Vagina (tissue), 2 donors: Measurements from ENCODE around the gene CCDC180. TPM values are rescaled to one million over a fixed set of nuclear protein-coding genes. Genes with fewer than 3 reads are reported as not detected.

Source experiments
- DNase-seq, 2 donors: peaks; one replicate each; pipeline ENCODE4 v3.0.0-alpha.2; 2017; ENCODE audit errors: extremely low spot score in 2 of 2
- H3K27ac ChIP-seq: fragments of 200-600 bp; sonication (generic); one replicate; pipeline ENCODE4 v1.5.1; 2019
- H3K27me3 ChIP-seq: fragments of 200-600 bp; sonication (generic); one replicate; pipeline ENCODE4 v1.5.1; 2019
- H3K36me3 ChIP-seq, 2 donors: fragments of 200-600 bp; sonication (generic); one replicate each; pipeline ENCODE4 v1.5.1; 2017 to 2019
- H3K4me1 ChIP-seq: fragments of 200-600 bp; sonication (generic); one replicate; pipeline ENCODE4 v1.5.1; 2019
- H3K4me3 ChIP-seq, 2 donors: fragments of 200-600 bp; sonication (generic); 1 replicate in 1 of 2; 2 replicates in 1 of 2; pipeline ENCODE4 v1.5.1; 2016 to 2019
- H3K9me3 ChIP-seq: fragments of 200-600 bp; sonication (generic); one replicate; pipeline ENCODE4 v1.5.1; 2019
- CTCF ChIP-seq, 3 experiments: fragments of 450-650 bp in 2 of 3; fragments of 200-600 bp in 1 of 3; sonication (generic) in 1 of 3; IDR thresholded peaks; one replicate each; pipeline ENCODE4 v1.5.1; 2017 to 2019; ENCODE audit warnings: antibody characterized with exemption in 3 of 3, mild to moderate bottlenecking in 2 of 3, moderate library complexity in 2 of 3
- POLR2A ChIP-seq, 2 donors: fragments of 450-650 bp; IDR thresholded peaks; one replicate each; pipeline ENCODE4 v1.6.1; 2017; ENCODE audit warnings: antibody characterized with exemption in 2 of 2, mild to moderate bottlenecking in 2 of 2, moderate library complexity in 2 of 2
- POLR2AphosphoS5 ChIP-seq, 2 donors: sonication (generic); formaldehyde crosslinking; IDR thresholded peaks; one replicate each; pipeline ENCODE4 v1.9.0; 2017; ENCODE audit warnings: antibody characterized with exemption in 2 of 2, mild to moderate bottlenecking in 2 of 2, low read depth in 1 of 2; ENCODE audit not compliant: insufficient read depth in 1 of 2
- intact Hi-C: fragments of 100-400 bp; cut with DNase I; formaldehyde crosslinking; loops from one replicate; pipeline ENCODE4 v1.15.1; 2023
- small RNA-seq: library from RNA; depleted of rRNA; stranded (forward); fragments of <200 nt; gene quantifications from one replicate; pipeline ENCODE3, GENCODE V24; 2016
- total RNA-seq: library from RNA; depleted of rRNA; stranded (reverse); fragments of >200 nt; gene quantifications from one replicate; pipeline ENCODE4 v1.2.3, GENCODE V29; 2016

CCDC180 gene
- total RNA-seq, 1 donor from 2014 or later: 7.6 TPM

- peaks cover 0 to 4% of the 10 kb centered on the region in 2 donors for H3K36me3 ChIP-seq
- H3K9me3 ChIP-seq: no peaks in the 10 kb centered on the region
- no peak overlapping the region for H3K4me3 ChIP-seq
- intact Hi-C loops: no loop called here
- no peaks in the 10 kb centered on the region for H3K4me1 ChIP-seq
- no peaks in the 10 kb centered on the region for H3K27me3 ChIP-seq
- H3K27ac ChIP-seq: no peak overlapping the region
- TF ChIP-seq POLR2AphosphoS5 (IDR thresholded peaks at IDR 0.05; ENCODE audit: insufficient read depth in 1 of 2, low read depth in 1 of 2) (no peak), POLR2A (IDR thresholded peaks at IDR 0.05) (no peak), CTCF (IDR thresholded peaks at IDR 0.05) (no peak)
- no peak for DNase-seq
These were observed 47.2 kb downstream of the CCDC180 start for GRCh38 chr9:97354637-97355036.

- no peak overlapping the region for H3K4me3 ChIP-seq
- H3K9me3 ChIP-seq: no peaks in the 10 kb centered on the region
- H3K36me3 ChIP-seq: peaks cover 0 to 4% of the 10 kb centered on the region in 2 donors
- intact Hi-C loops: no loop called here
- no peaks in the 10 kb centered on the region for H3K27me3 ChIP-seq
- no peak for TF ChIP-seq POLR2AphosphoS5 (IDR thresholded peaks at IDR 0.05; ENCODE audit: insufficient read depth in 1 of 2, low read depth in 1 of 2)
- no peak for TF ChIP-seq POLR2A (IDR thresholded peaks at IDR 0.05)
- TF ChIP-seq CTCF (IDR thresholded peaks at IDR 0.05): no peak
- H3K27ac ChIP-seq: no peak overlapping the region
- no peaks in the 10 kb centered on the region for H3K4me1 ChIP-seq
- DNase-seq: no peak
These were observed 49.6 kb downstream of the CCDC180 start for GRCh38 chr9:97357056-97357455.

Small RNA genes lying within 50 kb of the gene (small RNA-seq; reads per million reads assigned to genes)
- gene AL512590.2: not detected
- gene CCDC180: not detected

Other genes starting within 250 kb of the CCDC180 start
- gene TDRD7, start 104.4 kb downstream of the CCDC180 start, total RNA-seq: 13.5 TPM
- 21.1 TPM for gene TMOD1, start 194.0 kb downstream of the CCDC180 start, total RNA-seq